ENCODE results near the gene SPATA24.
A peak's percentile ranks its signal among the peaks of the same experiment; 100 is the strongest.
"Not testable (repeated sequence)": the region's sequence is repeated elsewhere in the genome, so short reads cannot be mapped to it uniquely, and the experiment has no call there.

SPATA24 gene

GRCh38 chr5:139403787-139404483 lies at the start of gene SPATA24:
SPATA24 (minus strand) TSS chr5:139404089; CDS start chr5:139404060, 29 bp downstream.
- peak; percentile 97 for DNase-seq

GRCh38 chr5:139451878-139452660 lies 48.2 kb upstream of the SPATA24 start:
- DNase-seq: no peak

GRCh38 chr5:139451176-139451575 lies 47.3 kb upstream of the SPATA24 start:
- no peak for DNase-seq

GRCh38 chr5:139446956-139447779 lies 43.3 kb upstream of the SPATA24 start:
- DNase-seq: no peak

- no peak for DNase-seq
Measured at GRCh38 chr5:139445325-139446170, 41.7 kb upstream of the SPATA24 start.

- DNase-seq: no peak
Measured at GRCh38 chr5:139443831-139444453, 40.1 kb upstream of the SPATA24 start.

- DNase-seq: not testable (repeated sequence)
Measured at GRCh38 chr5:139440416-139440815, 36.5 kb upstream of the SPATA24 start.

- peak; percentile 57 for DNase-seq
Measured at GRCh38 chr5:139439013-139439903, 35.4 kb upstream of the SPATA24 start, which contains the start of gene DNAJC18. DNAJC18 (minus strand) TSS chr5:139439525; CDS start chr5:139439445, 80 bp downstream.

GRCh38 chr5:139438707-139439012 lies 34.8 kb upstream of the SPATA24 start:
- no peak for DNase-seq

- DNase-seq: no peak
Measured at GRCh38 chr5:139435676-139436075, 31.8 kb upstream of the SPATA24 start.

- no peak for DNase-seq
Measured at GRCh38 chr5:139431706-139432105, 27.8 kb upstream of the SPATA24 start.

GRCh38 chr5:139430015-139430414 lies 26.1 kb upstream of the SPATA24 start:
- DNase-seq: no peak

- no peak for DNase-seq
Measured at GRCh38 chr5:139426203-139426885, 22.5 kb upstream of the SPATA24 start.

GRCh38 chr5:139425497-139425896 lies 21.6 kb upstream of the SPATA24 start:
- DNase-seq: no peak

GRCh38 chr5:139422307-139422893 lies 18.5 kb upstream of the SPATA24 start:
- DNase-seq: peak; percentile 35

- no peak for DNase-seq
Measured at GRCh38 chr5:139419226-139420192, 15.6 kb upstream of the SPATA24 start.

- no peak for DNase-seq
Measured at GRCh38 chr5:139418793-139419192, 14.9 kb upstream of the SPATA24 start.

- no peak for DNase-seq
Measured at GRCh38 chr5:139417214-139417613, 13.3 kb upstream of the SPATA24 start.

- DNase-seq: no peak
Measured at GRCh38 chr5:139416651-139417050, 12.8 kb upstream of the SPATA24 start.
